Measurements from ENCODE around the gene SRCIN1.

The SRCIN1 gene

DNA sequence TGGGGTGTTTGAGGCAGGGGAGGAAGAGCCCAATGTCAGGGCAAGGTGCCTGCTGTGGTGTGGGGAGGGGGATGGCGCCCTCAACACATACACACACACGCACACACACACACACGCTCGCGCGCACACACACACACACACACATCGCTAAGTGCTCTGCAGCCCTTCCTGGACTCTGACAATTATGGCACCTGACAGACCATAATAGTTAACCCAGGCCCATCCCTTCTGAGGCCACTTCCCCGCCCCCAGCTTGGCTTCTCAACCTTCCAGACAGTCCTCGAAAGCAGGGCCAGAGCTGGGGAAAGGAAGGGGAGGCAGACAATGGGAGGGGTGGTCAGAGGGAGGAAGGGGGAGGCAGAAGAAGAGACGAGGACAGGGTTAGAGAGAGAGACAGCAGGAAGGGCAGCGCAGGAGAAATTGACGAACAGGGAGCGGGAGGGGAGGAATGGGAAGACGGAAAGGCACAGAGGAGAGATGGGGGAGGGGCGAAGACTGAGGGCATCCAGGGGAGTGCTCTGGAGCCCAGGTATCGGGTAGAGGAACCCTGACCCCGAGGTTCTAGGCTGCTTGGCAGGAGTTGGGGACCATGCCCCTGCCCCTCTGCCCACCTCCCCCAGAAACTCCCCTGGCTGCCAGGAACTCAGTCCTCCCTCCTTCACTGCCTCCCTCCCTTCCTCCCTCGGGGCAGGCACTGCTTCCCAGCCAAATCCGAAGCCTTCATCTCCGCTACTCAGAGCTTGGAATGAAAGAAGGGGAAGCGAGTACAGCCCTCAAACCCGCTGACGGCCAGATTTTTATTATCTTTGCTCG is 4.0 kb downstream of the SRCIN1 start:
- no peak overlapping the region for H3K4me3 ChIP-seq (ENCODE audit: low read depth, low read length)
- no peak for DNase-seq (ENCODE audit: low read depth)
- TF ChIP-seq, protein P1, sequence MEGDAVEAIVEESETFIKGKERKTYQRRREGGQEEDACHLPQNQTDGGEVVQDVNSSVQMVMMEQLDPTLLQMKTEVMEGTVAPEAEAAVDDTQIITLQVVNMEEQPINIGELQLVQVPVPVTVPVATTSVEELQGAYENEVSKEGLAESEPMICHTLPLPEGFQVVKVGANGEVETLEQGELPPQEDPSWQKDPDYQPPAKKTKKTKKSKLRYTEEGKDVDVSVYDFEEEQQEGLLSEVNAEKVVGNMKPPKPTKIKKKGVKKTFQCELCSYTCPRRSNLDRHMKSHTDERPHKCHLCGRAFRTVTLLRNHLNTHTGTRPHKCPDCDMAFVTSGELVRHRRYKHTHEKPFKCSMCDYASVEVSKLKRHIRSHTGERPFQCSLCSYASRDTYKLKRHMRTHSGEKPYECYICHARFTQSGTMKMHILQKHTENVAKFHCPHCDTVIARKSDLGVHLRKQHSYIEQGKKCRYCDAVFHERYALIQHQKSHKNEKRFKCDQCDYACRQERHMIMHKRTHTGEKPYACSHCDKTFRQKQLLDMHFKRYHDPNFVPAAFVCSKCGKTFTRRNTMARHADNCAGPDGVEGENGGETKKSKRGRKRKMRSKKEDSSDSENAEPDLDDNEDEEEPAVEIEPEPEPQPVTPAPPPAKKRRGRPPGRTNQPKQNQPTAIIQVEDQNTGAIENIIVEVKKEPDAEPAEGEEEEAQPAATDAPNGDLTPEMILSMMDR (conservative IDR thresholded peaks at IDR 0.05; ENCODE audit: low read depth, low read length): no peak

DNA sequence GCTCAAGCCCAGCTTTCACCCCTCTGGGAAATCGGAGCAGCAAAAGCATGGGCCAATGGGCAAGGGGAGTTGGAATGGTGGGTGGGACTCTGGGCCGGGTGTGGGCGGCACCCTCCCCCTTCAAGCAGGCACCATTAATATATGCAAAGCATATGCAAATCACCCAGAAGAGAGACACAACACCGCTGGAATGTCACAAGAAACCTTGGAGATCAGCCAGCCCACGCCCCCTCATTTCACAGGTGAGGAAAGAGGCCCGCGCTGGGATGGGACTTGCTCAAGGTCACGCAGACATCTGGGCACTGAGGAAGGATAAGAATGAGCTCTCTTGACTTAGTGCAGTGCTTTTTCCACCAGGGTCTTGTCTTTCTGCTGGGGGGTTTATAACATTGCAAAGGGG is 4.8 kb downstream of the SRCIN1 start:
- TF ChIP-seq, protein P1 (conservative IDR thresholded peaks at IDR 0.05; ENCODE audit: low read depth, low read length): no peak
- DNase-seq (ENCODE audit: low read depth): no peak
- no peak overlapping the region for H3K4me3 ChIP-seq (ENCODE audit: low read depth, low read length)

DNA sequence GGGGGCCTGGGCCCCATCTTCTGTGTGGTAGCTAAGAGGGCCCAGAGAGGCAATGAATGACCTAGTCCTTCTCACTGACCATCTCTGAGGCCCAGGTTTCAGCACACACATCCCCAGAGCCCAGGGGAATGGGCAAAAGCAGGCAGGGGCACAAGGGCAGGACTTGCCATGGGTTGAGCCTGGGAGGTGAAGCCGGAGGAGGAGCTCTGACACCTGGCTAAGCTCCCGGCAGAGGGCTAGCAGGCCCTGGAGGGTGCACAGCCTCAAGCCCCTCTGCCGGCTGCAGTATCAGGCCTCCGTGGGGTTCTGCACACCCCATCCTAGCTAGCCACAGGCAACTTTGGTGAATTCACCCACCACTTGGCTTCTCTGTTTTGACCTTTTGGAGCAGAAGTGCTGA is 5.3 kb downstream of the SRCIN1 start:
- TF ChIP-seq, protein P1 (conservative IDR thresholded peaks at IDR 0.05; ENCODE audit: low read depth, low read length): no peak
- DNase-seq (ENCODE audit: low read depth): no peak
- no peak overlapping the region for H3K4me3 ChIP-seq (ENCODE audit: low read depth, low read length)

DNA sequence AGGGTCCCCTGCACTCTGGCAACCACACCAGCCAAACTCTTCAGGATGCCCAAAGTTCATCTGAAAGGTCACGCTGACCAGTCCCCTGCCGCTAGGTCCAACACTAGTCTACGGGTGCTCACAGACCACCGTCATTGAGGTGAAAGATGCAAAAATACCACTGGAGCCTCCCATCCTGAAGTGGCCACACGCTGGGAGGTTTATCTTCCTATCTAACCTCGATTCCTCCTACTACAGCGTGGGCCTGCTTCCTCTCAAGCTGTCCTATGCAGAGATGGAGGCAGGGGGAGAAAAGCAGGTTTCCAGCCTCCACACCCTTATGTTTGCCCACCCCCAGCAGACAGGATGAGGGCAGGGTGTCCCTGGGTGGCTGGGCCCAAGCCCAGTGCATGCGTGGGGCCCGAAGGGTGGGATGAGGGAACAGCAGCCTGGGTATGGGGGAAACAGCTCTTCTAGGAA is 6.3 kb downstream of the SRCIN1 start:
- no peak for DNase-seq (ENCODE audit: low read depth)
- H3K4me3 ChIP-seq (ENCODE audit: low read depth, low read length): no peak overlapping the region
- TF ChIP-seq, protein P1 (conservative IDR thresholded peaks at IDR 0.05; ENCODE audit: low read depth, low read length): no peak

DNA sequence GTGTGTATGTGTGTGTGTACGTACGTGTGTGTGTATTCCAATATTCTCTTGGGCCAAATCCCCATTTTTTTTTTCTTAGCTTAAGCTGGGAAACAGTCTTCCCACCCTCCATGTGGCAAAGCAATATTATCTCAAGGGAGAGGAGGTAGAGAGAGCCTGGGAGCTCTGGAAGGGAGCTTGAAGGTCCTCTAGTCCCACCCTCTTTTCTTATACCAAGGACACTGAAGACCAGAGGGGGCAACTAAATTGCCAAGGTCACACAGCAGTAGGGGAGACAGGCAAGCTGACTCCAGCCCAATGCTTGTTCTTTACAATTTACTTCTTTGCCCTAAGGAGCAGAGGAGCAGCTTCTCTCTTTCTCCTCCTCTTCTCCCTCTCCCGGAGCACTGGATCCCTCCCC is 6.8 kb downstream of the SRCIN1 start:
- DNase-seq (ENCODE audit: low read depth): no peak
- TF ChIP-seq, protein P1 (conservative IDR thresholded peaks at IDR 0.05; ENCODE audit: low read depth, low read length): no peak
- H3K4me3 ChIP-seq (ENCODE audit: low read depth, low read length): no peak overlapping the region

DNA sequence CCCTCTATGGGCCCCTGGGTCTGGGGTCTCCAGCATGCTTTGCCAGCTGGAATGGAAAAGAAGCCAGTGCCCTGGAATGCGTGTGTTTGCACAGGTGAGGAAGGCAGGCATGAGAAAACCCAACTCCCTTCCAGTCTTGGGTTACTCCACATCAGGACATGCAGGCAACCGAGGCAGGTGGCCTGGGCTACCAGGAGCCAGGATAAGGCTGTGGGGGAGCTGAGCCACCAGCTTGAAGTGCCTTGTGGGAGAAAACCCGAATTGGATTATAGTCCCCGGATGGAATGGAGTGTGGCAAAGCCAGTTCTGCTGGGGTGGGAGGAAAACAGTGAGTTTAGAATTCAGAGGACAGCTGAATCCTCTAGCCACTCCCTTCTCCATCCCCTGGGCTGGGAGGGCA is 7.2 kb downstream of the SRCIN1 start:
- peak; percentile 83 for DNase-seq (ENCODE audit: low read depth)
- TF ChIP-seq, protein P1 (conservative IDR thresholded peaks at IDR 0.05; ENCODE audit: low read depth, low read length): no peak
- no peak overlapping the region for H3K4me3 ChIP-seq (ENCODE audit: low read depth, low read length)

DNA sequence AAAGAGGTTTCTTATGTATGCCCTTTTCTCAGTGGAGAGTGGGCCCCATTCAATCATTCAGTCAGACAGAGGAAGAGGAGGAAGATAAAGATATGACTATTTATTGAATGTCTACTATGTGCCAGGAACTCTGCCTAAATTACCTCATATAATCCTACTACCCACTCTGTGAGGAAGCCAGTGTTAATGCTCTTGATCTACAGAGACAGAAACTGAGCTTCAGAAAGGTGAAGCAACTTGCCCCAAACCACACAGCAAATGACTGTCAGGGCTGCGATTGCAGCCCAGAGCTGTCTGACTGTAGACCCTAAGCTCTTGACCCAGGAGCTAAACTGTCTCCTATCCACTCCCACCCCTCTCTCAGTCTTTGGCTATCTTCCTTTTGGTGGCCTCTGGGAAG is 8.4 kb downstream of the SRCIN1 start:
- H3K4me3 ChIP-seq (ENCODE audit: low read depth, low read length): no peak overlapping the region
- no peak for DNase-seq (ENCODE audit: low read depth)
- TF ChIP-seq, protein P1 (conservative IDR thresholded peaks at IDR 0.05; ENCODE audit: low read depth, low read length): no peak

All from choroid plexus epithelial cell (primary cell).